ENCODE results near the gene ECT2L. TPM values are rescaled to one million over a fixed set of nuclear protein-coding genes. Genes with fewer than 3 reads are reported as not detected.

Gene ECT2L
- total and polyA plus RNA-seq, 2 of the 4 experiments (the other 2 are of a cell fraction), result not detected

DNA sequence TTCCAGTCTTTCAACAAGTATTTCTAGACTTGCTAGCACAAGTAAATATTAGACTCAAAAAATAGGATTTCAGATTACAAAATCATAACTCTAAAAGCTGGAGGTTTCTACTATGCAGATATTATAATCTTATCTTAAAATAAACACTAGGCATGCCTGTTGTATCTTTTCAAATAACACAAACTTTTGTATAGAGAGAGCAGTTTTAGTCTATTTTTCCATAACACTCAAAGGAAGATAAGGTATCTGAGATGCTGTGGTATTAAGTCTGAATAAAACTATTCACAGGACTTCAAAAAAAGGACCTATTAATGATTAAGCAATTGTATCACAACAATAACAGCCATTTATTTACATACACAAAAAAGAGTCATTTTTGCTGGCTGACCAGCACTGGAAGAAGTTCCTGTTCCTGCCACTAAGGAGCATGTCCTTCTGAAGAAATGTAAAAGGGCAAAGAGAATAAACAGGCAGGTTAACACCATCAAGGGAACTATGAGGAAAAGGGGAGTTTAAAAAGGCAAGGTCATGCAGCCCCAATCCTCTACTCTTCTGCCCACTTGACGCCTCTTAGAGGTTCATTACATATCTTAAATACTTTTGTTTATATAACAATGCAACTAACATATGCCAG lies 152.8 kb downstream of the ECT2L start:
- TF ChIP-seq MAZ (IDR thresholded peaks at IDR 0.05; ENCODE audit: borderline replicate concordance, low read depth, low read length), result no peak
- TF ChIP-seq RFX5 (IDR thresholded peaks at IDR 0.05; ENCODE audit: low read depth, low read length), result no peak
- TF ChIP-seq RAD21 (IDR thresholded peaks at IDR 0.05; ENCODE audit: low read length), result no peak
- no peak for TF ChIP-seq SMC3 (IDR thresholded peaks at IDR 0.05; ENCODE audit: low read depth, low read length)
- TF ChIP-seq CTCF (conservative IDR thresholded peaks at IDR 0.05; ENCODE audit: low read depth, low read length), result no peak
- no peak for TF ChIP-seq BHLHE40 (IDR thresholded peaks at IDR 0.05; ENCODE audit: low read depth, low read length)
- no peak for TF ChIP-seq RCOR1 (IDR thresholded peaks at IDR 0.05; ENCODE audit: insufficient replicate concordance, low read length)
- TF ChIP-seq FOS (IDR thresholded peaks at IDR 0.05; ENCODE audit: low read depth, low read length), result no peak
- TF ChIP-seq NFE2L2 (IDR thresholded peaks at IDR 0.05; ENCODE audit: low read depth, low read length), result no peak
- TF ChIP-seq USF2 (IDR thresholded peaks at IDR 0.05; ENCODE audit: low read depth, low read length), result no peak
- TF ChIP-seq MXI1 (IDR thresholded peaks at IDR 0.05; ENCODE audit: borderline replicate concordance, low read depth, low read length), result no peak
- no peak for TF ChIP-seq CEBPB (IDR thresholded peaks at IDR 0.05; ENCODE audit: low read depth, low read length)
- ATAC-seq (ENCODE audit: low read depth), result peak; percentile 27; the same call in 1 of the 2 replicates

More for the DNA sequence above, 152.8 kb downstream of the ECT2L start:
- BruUV-seq (replicated peaks), result no TSS peak
- Histone ChIP-seq H3K79me1 (ENCODE audit: low read depth in 1 of 2, low read length in 2 of 2) (peaks cover 18 to 29% of the 10 kb centered on the region in 2 experiments), H3K9me1 (ENCODE audit: insufficient read depth, low read length) (peaks cover 6% of the 10 kb centered on the region), H3K14ac (replicated peaks; ENCODE audit: low read depth, low read length) (no peak overlapping the region), H3K9me3 (ENCODE audit: control insufficient read depth, insufficient read depth, low read length) (no peaks in the 10 kb centered on the region), H3K4me2 (ENCODE audit: low read depth, low read length) (no peak overlapping the region), H3K9ac (ENCODE audit: low read depth, low read length) (no peak overlapping the region), H3K56ac (ENCODE audit: extremely low read depth, insufficient read depth, low read length) (no peak overlapping the region), H3K23ac (ENCODE audit: low read depth, low read length) (no peak overlapping the region), H3K18ac (ENCODE audit: low read depth, low read length) (no peak overlapping the region), H2BK5ac (ENCODE audit: low read depth, low read length, poor library complexity, severe bottlenecking) (no peak overlapping the region), H2AFZ (replicated peaks; ENCODE audit: low read length, poor library complexity) (no peak overlapping the region), H4K8ac (ENCODE audit: low read depth in 2 of 2, low read length in 2 of 2) (no peak overlapping the region), H3K36me3 (ENCODE audit: control insufficient read depth, insufficient read depth, low read length) (peaks cover 3% of the 10 kb centered on the region), H4K20me1 (ENCODE audit: insufficient read depth, low read length) (no peaks in the 10 kb centered on the region), H2AK5ac (ENCODE audit: low read depth, low read length) (no peak overlapping the region), H2AK9ac (replicated peaks; ENCODE audit: low read depth, low read length, poor library complexity) (no peak overlapping the region), H3K4ac (ENCODE audit: low read depth, low read length) (0 out of 2 replicates have a peak overlapping the region, but pooled peaks have one; percentile 16), H2BK20ac (ENCODE audit: low read depth, low read length) (no peak overlapping the region), H2BK15ac (ENCODE audit: low read depth, low read length) (no peak overlapping the region), H2BK120ac (ENCODE audit: low read depth, low read length) (no peak overlapping the region), H3K4me1 (ENCODE audit: control insufficient read depth, insufficient read depth, low read length) (peaks cover 2% of the 10 kb centered on the region), H3K4me3 (ENCODE audit: insufficient read depth, low read depth, low read length) (no peak overlapping the region), H4K91ac (ENCODE audit: insufficient read depth, low read depth, low read length) (no peak overlapping the region), H4K5ac (ENCODE audit: low read depth, low read length) (no peak overlapping the region), H3K27me3 (ENCODE audit: control insufficient read depth, insufficient read depth, low read length) (no peaks in the 10 kb centered on the region), H3K27ac (ENCODE audit: insufficient read depth, low read length) (no peak overlapping the region)
- ChIA-PET CTCF (no interaction called here), POLR2A (ENCODE audit: unreplicated experiment) (no interaction called here)
- no CpG with 5 or more reads among the region's 1 CpG for WGBS, 2 experiments (ENCODE audit: extremely low coverage in 2 of 2, insufficient read length in 1 of 2)
- no peak for DNase-seq
- in situ Hi-C loops (cut with MboI; ENCODE audit: low sequenced_read_pairs), result no loop called here
- intact Hi-C loops (cut with micrococcal nuclease), result no loop called here
- dilution Hi-C loops (cut with HindIII; ENCODE audit: low sequenced_read_pairs, unreplicated experiment), result no loop called here
